Ovary (tissue), 9 donors: ENCODE measurements around the gene KCNJ6. TPM values are rescaled to one million over a fixed set of nuclear protein-coding genes. Genes with fewer than 3 reads are reported as not detected.

Experiments
- DNase-seq, 5 donors: peaks; one replicate each; pipeline ENCODE4 v3.0.0-alpha.2; 2019 to 2020
- H3K27ac ChIP-seq, 2 donors: fragments of 200-600 bp; one replicate each; pipeline versions ENCODE4 v1.5.1 to v1.8.0; 2019 to 2022
- H3K27me3 ChIP-seq: fragments of 200-600 bp; one replicate; pipeline ENCODE4 v1.8.0; 2022
- H3K36me3 ChIP-seq: fragments of 200-600 bp; sonication (generic); one replicate; pipeline ENCODE4 v1.5.1; 2019
- H3K4me1 ChIP-seq: one replicate; pipeline ENCODE4 v1.8.1; 2013; ENCODE audit warnings: mild to moderate bottlenecking, moderate library complexity; ENCODE audit not compliant: insufficient read depth
- H3K4me3 ChIP-seq: fragments of 200-600 bp; sonication (generic); one replicate; pipeline ENCODE4 v1.5.1; 2017
- H3K9me3 ChIP-seq, 2 donors: fragments of 200-600 bp in 1 of 2; sonication (generic) in 1 of 2; one replicate each; pipeline versions ENCODE4 v1.5.1 to v1.8.1; 2013 to 2019; ENCODE audit warnings: mild to moderate bottlenecking in 1 of 2, moderate library complexity in 1 of 2
- EP300 ChIP-seq: sonication (generic); formaldehyde crosslinking; IDR thresholded peaks from one replicate; pipeline ENCODE4 v1.6.1; 2017; ENCODE audit warnings: antibody characterized with exemption
- POLR2A ChIP-seq: fragments of 450-650 bp; IDR thresholded peaks from one replicate; pipeline ENCODE4 v1.6.1; 2017; ENCODE audit warnings: antibody characterized with exemption, mild to moderate bottlenecking, moderate library complexity
- WGBS, 3 donors: extraction: QIAGEN DNeasy Blood & Tissue Kit in 1 of 3; methylation state at CpG; one replicate each; pipeline versions ENCODE4 v1.1.5 to v1.1.7; 2013 to 2017; 5-methylcytosine and 5-hydroxymethylcytosine counted together
- intact Hi-C, 4 donors: fragments of 100-400 bp; cut with DNase I; formaldehyde crosslinking; loops; one replicate each; pipeline versions ENCODE4 v1.11.0 to v1.15.1; 2022 to 2023
- polyA plus RNA-seq, 2 donors: library from polyadenylated mRNA; stranded (reverse); fragments of 200-250 nt in 1 of 2; fragments of 350-450 nt in 1 of 2; fragmentation: Illumina TruSeq in 1 of 2; extraction: RNeasy Lipid Tissue Mini Kit (QIAGEN cat#74804) in 1 of 2; gene quantifications; one replicate each; pipeline ENCODE4 v1.2.3, GENCODE V29; 2013 to 2014
- total RNA-seq, 7 donors: library from RNA; depleted of rRNA in 2 of 7; stranded (reverse); fragments of >200 nt in 2 of 7; fragmentation: NEBNext Ultra II Directional in 3 of 7; extraction: Animal tissue kit (Norgen Biotek cat#: 25700) in 3 of 7; gene quantifications; one replicate each; pipeline versions ENCODE4 v1.1.0 to v1.2.4, GENCODE V29; 2016 to 2023
- TF ChIP-seq, protein P1 (sequence below), 3 donors: fragments of 450-650 bp in 2 of 3; fragments of 200-600 bp in 1 of 3; IDR thresholded peaks; one replicate each; pipeline versions ENCODE4 v1.5.1 to v1.8.0; 2016 to 2022; ENCODE audit warnings: antibody characterized with exemption in 3 of 3, mild to moderate bottlenecking in 1 of 3
- donor health status: DM: no; HTN: no; CAD: no; lungs with moderate emphysema.
- donor health status: DM: no; HTN: no; CAD: no.
- donor health status: Bipolar disorder and iron deficiency.
- donor health status: DM: yes; HTN: yes; CAD: no.
- donor health status: DM: no; HTN: no; CAD: no.
- donor health status: DM: yes; HTN: yes; CAD: no.

KCNJ6 gene
- total and polyA plus RNA-seq, 9 donors = 0.01 TPM; not detected in 8

DNA sequence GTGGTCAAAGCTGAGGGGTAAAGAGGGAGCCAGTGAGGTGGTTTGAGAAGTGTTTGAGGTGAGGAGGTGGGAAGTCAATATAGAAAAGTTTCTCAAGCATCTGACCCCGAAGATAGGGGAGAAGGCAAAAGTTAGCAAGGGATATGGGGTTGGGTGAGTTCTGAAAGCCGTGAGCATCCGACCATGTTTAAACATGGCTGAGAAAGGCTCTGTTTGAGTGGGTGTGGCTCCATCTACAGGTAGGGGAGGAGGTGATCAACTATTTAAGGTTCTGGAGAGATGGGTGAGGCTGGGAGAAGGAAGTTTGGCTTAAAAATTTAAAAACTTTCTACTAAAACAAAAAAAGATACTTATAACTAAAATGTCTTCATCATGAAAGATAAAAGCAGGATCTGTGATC lies 273.8 kb downstream of the KCNJ6 start:
- intact Hi-C loops = no loop called here
- H3K9me3 ChIP-seq = no peaks in the 10 kb centered on the region
- no peak overlapping the region for H3K4me3 ChIP-seq
- H3K4me1 ChIP-seq = no peaks in the 10 kb centered on the region
- no peak for TF ChIP-seq POLR2A
- TF ChIP-seq, protein P1, sequence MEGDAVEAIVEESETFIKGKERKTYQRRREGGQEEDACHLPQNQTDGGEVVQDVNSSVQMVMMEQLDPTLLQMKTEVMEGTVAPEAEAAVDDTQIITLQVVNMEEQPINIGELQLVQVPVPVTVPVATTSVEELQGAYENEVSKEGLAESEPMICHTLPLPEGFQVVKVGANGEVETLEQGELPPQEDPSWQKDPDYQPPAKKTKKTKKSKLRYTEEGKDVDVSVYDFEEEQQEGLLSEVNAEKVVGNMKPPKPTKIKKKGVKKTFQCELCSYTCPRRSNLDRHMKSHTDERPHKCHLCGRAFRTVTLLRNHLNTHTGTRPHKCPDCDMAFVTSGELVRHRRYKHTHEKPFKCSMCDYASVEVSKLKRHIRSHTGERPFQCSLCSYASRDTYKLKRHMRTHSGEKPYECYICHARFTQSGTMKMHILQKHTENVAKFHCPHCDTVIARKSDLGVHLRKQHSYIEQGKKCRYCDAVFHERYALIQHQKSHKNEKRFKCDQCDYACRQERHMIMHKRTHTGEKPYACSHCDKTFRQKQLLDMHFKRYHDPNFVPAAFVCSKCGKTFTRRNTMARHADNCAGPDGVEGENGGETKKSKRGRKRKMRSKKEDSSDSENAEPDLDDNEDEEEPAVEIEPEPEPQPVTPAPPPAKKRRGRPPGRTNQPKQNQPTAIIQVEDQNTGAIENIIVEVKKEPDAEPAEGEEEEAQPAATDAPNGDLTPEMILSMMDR (IDR thresholded peaks at IDR 0.05) = no peak
- no peak for TF ChIP-seq EP300
- no peaks in the 10 kb centered on the region for H3K27me3 ChIP-seq
- no peak overlapping the region for H3K27ac ChIP-seq
- H3K36me3 ChIP-seq = no peaks in the 10 kb centered on the region
- WGBS, 3 donors = 67 to 84% (median 71%) methylated on average over 3 of the region's 3 CpGs
- DNase-seq = no peak

- intact Hi-C loops = no loop called here
Observed at GRCh38 chr21:37639756-37640155, 276.5 kb downstream of the KCNJ6 start.

GRCh38 chr21:37636152-37636860 lies 280.0 kb downstream of the KCNJ6 start:
- no peak for DNase-seq

More at GRCh38 chr21:37639756-37640155, 276.5 kb downstream of the KCNJ6 start:
- Histone ChIP-seq H3K9me3 (no peaks in the 10 kb centered on the region), H3K27me3 (no peaks in the 10 kb centered on the region), H3K36me3 (no peaks in the 10 kb centered on the region), H3K4me1 (no peaks in the 10 kb centered on the region), H3K27ac (no peak overlapping the region), H3K4me3 (no peak overlapping the region)
- no peak for DNase-seq
- 64 to 76% (median 75%) methylated on average over 2 of the region's 2 CpGs for WGBS, 3 donors
- TF ChIP-seq, protein P1 (IDR thresholded peaks at IDR 0.05) = no peak
- no peak for TF ChIP-seq POLR2A
- TF ChIP-seq EP300 = no peak

GRCh38 chr21:37631319-37632117 lies 284.7 kb downstream of the KCNJ6 start:
- intact Hi-C loops = no loop called here
- no peaks in the 10 kb centered on the region for H3K9me3 ChIP-seq
- no peaks in the 10 kb centered on the region for H3K36me3 ChIP-seq
- H3K4me3 ChIP-seq = no peak overlapping the region
- WGBS, 3 donors = 48 to 57% (median 49%) methylated on average over 12 of the region's 12 CpGs
- H3K27ac ChIP-seq = no peak overlapping the region
- no peaks in the 10 kb centered on the region for H3K4me1 ChIP-seq
- TF ChIP-seq EP300 (no peak), POLR2A (no peak)
- TF ChIP-seq, protein P1 (IDR thresholded peaks at IDR 0.05) = no peak
- no peaks in the 10 kb centered on the region for H3K27me3 ChIP-seq
- no peak for DNase-seq

More at GRCh38 chr21:37636152-37636860, 280.0 kb downstream of the KCNJ6 start:
- Histone ChIP-seq H3K27ac (no peak overlapping the region), H3K36me3 (no peaks in the 10 kb centered on the region), H3K4me3 (no peak overlapping the region), H3K4me1 (no peaks in the 10 kb centered on the region), H3K27me3 (no peaks in the 10 kb centered on the region), H3K9me3 (no peaks in the 10 kb centered on the region)
- intact Hi-C loops = no loop called here
- TF ChIP-seq, protein P1 (IDR thresholded peaks at IDR 0.05) = no peak
- no peak for TF ChIP-seq POLR2A
- TF ChIP-seq EP300 = no peak
- 67 to 74% (median 73%) methylated on average over 8 of the region's 8 CpGs for WGBS, 3 donors
